ENCODE results near the gene SMYD3. TPM values are rescaled to one million over a fixed set of nuclear protein-coding genes. Genes with fewer than 3 reads are reported as not detected.

Gene SMYD3
- total and polyA plus RNA-seq, 9 of the 15 experiments (the other 6 are each of a cell fraction or from before 2014, with no cell fraction given), result 128 to 440 (median 197) TPM

DNA sequence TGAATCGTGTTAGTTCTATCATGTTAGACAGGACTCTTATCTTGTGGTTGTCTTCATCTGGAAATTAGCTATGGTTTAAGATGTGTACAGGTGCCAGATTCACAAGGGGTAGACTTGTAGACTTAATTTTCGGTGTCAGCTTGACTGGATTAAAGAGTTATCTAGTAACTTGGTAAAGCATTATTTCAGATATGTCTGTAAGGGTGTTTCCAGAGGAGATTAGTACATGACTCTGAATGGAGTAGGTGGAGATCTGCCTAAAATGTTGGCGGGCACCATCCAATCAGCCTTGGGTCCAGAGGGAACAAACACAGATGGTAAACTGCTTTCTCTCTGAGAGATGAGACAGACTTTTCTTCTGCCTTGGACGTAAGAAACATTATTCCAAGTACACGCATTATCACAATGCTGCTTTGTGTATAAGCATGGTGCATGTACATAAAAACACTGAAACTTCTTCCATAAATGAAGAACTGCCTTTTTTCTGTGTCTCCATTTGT, 434.6 kb downstream of the SMYD3 start (continued):
- TF ChIP-seq, protein P1, sequence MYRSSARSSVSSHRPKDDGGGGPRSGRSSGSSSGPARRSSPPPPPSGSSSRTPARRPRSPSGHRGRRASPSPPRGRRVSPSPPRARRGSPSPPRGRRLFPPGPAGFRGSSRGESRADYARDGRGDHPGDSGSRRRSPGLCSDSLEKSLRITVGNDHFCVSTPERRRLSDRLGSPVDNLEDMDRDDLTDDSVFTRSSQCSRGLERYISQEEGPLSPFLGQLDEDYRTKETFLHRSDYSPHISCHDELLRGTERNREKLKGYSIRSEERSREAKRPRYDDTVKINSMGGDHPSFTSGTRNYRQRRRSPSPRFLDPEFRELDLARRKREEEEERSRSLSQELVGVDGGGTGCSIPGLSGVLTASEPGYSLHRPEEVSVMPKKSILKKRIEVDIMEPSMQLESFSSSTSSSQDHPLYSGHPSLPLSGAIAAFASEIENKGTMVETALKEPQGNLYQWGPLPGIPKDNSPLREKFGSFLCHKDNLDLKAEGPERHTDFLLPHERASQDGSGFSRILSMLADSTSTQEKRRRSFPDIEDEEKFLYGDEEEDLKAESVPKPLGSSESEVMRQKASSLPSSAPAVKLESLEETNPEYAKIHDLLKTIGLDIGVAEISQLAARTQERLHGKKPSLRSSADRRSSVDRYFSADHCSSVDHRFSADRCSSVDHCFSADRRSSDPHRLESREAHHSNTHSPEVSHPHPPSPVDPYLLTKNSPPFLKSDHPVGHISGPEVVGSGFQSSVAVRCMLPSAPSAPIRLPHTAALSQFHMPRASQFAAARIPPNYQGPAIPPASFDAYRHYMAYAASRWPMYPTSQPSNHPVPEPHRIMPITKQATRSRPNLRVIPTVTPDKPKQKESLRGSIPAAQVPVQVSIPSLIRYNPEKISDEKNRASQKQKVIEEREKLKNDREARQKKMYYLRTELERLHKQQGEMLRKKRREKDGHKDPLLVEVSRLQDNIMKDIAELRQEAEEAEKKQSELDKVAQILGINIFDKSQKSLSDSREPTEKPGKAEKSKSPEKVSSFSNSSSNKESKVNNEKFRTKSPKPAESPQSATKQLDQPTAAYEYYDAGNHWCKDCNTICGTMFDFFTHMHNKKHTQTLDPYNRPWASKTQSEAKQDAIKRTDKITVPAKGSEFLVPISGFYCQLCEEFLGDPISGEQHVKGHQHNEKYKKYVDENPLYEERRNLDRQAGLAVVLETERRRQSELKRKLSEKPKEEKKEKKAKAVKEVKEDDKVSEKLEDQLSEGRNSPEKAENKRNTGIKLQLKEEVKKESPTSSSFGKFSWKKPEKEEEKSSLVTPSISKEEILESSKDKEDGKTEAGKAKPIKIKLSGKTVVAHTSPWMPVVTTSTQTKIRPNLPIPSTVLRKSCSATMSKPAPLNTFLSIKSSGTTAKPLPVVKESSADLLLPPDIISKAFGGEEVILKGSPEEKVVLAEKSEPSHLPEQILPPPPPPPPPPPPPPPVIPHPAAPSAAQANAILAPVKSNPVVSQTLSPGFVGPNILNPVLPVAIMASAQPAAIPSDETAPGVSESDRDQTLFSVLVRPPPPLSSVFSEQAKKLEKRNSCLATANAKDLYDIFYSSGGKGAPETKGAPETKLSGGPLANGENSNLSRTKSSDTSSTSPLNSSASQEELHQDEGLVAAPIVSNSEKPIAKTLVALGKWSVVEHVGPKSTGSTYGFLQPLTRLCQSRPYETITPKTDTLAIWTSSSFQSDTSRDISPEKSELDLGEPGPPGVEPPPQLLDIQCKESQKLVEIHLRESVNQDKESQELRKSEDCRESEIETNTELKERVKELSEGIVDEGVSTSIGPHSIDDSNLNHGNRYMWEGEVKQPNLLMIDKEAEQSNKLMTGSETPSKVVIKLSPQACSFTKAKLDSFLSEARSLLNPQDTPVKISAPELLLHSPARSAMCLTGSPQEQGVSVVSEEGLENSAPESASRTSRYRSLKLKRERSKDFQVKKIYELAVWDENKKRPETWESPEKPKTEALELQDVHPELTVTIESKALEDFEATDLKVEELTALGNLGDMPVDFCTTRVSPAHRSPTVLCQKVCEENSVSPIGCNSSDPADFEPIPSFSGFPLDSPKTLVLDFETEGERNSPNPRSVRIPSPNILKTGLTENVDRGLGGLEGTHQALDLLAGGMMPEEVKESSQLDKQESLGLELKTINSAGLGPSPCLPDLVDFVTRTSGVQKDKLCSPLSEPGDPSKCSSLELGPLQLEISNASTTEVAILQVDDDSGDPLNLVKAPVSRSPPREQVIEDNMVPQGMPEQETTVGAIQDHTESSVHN (IDR thresholded peaks at IDR 0.05; ENCODE audit: borderline replicate concordance in 1 of 2, low read depth in 1 of 2), result no peak
- TF ChIP-seq HDAC8 (tag; IDR thresholded peaks at IDR 0.05) (no peak), FOXA3 (CRISPR knock-in tag; conservative IDR thresholded peaks at IDR 0.05 in 1 of 2, IDR thresholded peaks at IDR 0.05 in 1 of 2) (no peak), RBM15 (IDR thresholded peaks at IDR 0.05; ENCODE audit: insufficient read depth, low read length) (no peak), HOXB6 (CRISPR knock-in tag; IDR thresholded peaks at IDR 0.05; ENCODE audit: borderline replicate concordance) (no peak), RERE (CRISPR knock-in tag; IDR thresholded peaks at IDR 0.05; ENCODE audit: borderline replicate concordance) (no peak)
- TF ChIP-seq, protein P2, sequence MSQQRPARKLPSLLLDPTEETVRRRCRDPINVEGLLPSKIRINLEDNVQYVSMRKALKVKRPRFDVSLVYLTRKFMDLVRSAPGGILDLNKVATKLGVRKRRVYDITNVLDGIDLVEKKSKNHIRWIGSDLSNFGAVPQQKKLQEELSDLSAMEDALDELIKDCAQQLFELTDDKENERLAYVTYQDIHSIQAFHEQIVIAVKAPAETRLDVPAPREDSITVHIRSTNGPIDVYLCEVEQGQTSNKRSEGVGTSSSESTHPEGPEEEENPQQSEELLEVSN (IDR thresholded peaks at IDR 0.05; ENCODE audit: borderline replicate concordance in 1 of 2, extremely low read depth in 1 of 2, insufficient read depth in 1 of 2, insufficient read length in 1 of 2, low read depth in 1 of 2, low read length in 1 of 2, poor library complexity in 1 of 2, severe bottlenecking in 1 of 2), result no peak
- TF ChIP-seq, protein P3, sequence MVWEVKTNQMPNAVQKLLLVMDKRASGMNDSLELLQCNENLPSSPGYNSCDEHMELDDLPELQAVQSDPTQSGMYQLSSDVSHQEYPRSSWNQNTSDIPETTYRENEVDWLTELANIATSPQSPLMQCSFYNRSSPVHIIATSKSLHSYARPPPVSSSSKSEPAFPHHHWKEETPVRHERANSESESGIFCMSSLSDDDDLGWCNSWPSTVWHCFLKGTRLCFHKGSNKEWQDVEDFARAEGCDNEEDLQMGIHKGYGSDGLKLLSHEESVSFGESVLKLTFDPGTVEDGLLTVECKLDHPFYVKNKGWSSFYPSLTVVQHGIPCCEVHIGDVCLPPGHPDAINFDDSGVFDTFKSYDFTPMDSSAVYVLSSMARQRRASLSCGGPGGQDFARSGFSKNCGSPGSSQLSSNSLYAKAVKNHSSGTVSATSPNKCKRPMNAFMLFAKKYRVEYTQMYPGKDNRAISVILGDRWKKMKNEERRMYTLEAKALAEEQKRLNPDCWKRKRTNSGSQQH (CRISPR knock-in tag; IDR thresholded peaks at IDR 0.05), result no peak

All from K562 (cell line).